H1 (cell line): ENCODE measurements around the gene GFOD1. TPM values are rescaled to one million over a fixed set of nuclear protein-coding genes. Genes with fewer than 3 reads are reported as not detected.

ENCODE experiments used
- CTCF ChIA-PET: fragments of 300-600 bp; sonication (Branson Sonifier 250); formaldehyde crosslinking; loops from one replicate; lab custom pipeline; 2021; ENCODE audit not compliant: partially characterized antibody; lab: Charles Lee
- POLR2A ChIA-PET: fragments of 300-600 bp; sonication (Branson Sonifier 250); formaldehyde crosslinking; loops from one replicate; lab custom pipeline; 2021; ENCODE audit warnings: inconsistent platforms; ENCODE audit not compliant: partially characterized antibody; lab: Charles Lee
- DNase-seq, 2 experiments: peaks; one replicate each; pipeline versions ENCODE4 v3.0.0 to v3.0.0-alpha.2; 2010 to 2022; ENCODE audit warnings: low spot score in 2 of 2, low read depth in 1 of 2, mixed read lengths in 1 of 2
- FAIRE-seq: peaks from 2 replicates; lab custom pipeline; 2011; peaks lifted over from hg19 to GRCh38; lab: Jason Lieb, UNC
- H2AFZ ChIP-seq: 2 replicates; pipeline ENCODE4 v1.8.1; 2012; ENCODE audit warnings: low read length, inconsistent platforms
- H2AK5ac ChIP-seq: 2 replicates; pipeline ENCODE4 v1.6.1; 2013; ENCODE audit warnings: low read depth, low read length
- H2BK120ac ChIP-seq: replicated peaks from 2 replicates; pipeline ENCODE3; 2013; ENCODE audit warnings: low read depth, low read length, inconsistent platforms
- H2BK12ac ChIP-seq: 2 replicates; pipeline ENCODE4 v1.6.1; 2013; ENCODE audit warnings: low read depth, low read length
- H2BK15ac ChIP-seq: 2 replicates; pipeline ENCODE4 v1.6.1; 2013; ENCODE audit warnings: low read length
- H2BK20ac ChIP-seq: 2 replicates; pipeline ENCODE4 v1.6.1; 2013; ENCODE audit warnings: low read length
- H2BK5ac ChIP-seq: 2 replicates; pipeline ENCODE4 v1.6.1; 2013; ENCODE audit warnings: low read depth, low read length
- H3K14ac ChIP-seq: 2 replicates; pipeline ENCODE4 v1.6.1; 2013; ENCODE audit warnings: inconsistent platforms; ENCODE audit not compliant: insufficient read length
- H3K18ac ChIP-seq: 2 replicates; pipeline ENCODE4 v1.6.1; 2013; ENCODE audit warnings: low read length; ENCODE audit errors: extremely low read depth
- H3K23ac ChIP-seq: 2 replicates; pipeline ENCODE4 v1.6.1; 2013; ENCODE audit warnings: inconsistent platforms; ENCODE audit not compliant: insufficient read length
- H3K23me2 ChIP-seq: 2 replicates; pipeline ENCODE4 v1.6.1; 2013; ENCODE audit warnings: low read depth, low read length
- H3K27ac ChIP-seq: 2 replicates; pipeline ENCODE4 v1.6.1; 2011; ENCODE audit warnings: low read depth, low read length, inconsistent platforms
- H3K27me3 ChIP-seq, 4 experiments: replicated peaks in 1 of 4; 1 replicate in 1 of 4; 2 replicates in 3 of 4; pipeline versions ENCODE4 v1.6.1 to v1.8.1; 2011 to 2013; ENCODE audit warnings: low read length in 3 of 4, mild to moderate bottlenecking in 3 of 4, inconsistent platforms in 2 of 4, mixed read lengths in 2 of 4, moderate library complexity in 1 of 4; ENCODE audit not compliant: control insufficient read depth in 3 of 4, insufficient read depth in 3 of 4; ENCODE audit errors: extremely low read depth in 1 of 4
- H3K36me3 ChIP-seq, 4 experiments: 2 replicates each; pipeline versions ENCODE4 v1.6.1 to v1.8.1; 2011 to 2013; ENCODE audit warnings: mild to moderate bottlenecking in 4 of 4, low read length in 3 of 4, moderate library complexity in 2 of 4, control low read depth in 1 of 4, inconsistent platforms in 1 of 4; ENCODE audit not compliant: insufficient read depth in 4 of 4, control insufficient read depth in 2 of 4
- H3K4ac ChIP-seq: replicated peaks from 2 replicates; pipeline ENCODE3; 2013; ENCODE audit warnings: low read length, low read depth, mixed read lengths, inconsistent platforms; ENCODE audit not compliant: insufficient read length
- H3K4me1 ChIP-seq, 4 experiments: replicated peaks in 1 of 4; 1 replicate in 1 of 4; 2 replicates in 3 of 4; pipeline versions ENCODE4 v1.6.1 to v1.8.1; 2011 to 2013; ENCODE audit warnings: low read length in 3 of 4, inconsistent platforms in 2 of 4, mixed read lengths in 1 of 4; ENCODE audit not compliant: insufficient read depth in 4 of 4, control insufficient read depth in 3 of 4
- H3K4me2 ChIP-seq, 2 experiments: 2 replicates each; pipeline versions ENCODE4 v1.6.1 to v1.8.1; 2011 to 2013; ENCODE audit warnings: low read depth in 2 of 2, low read length in 2 of 2, control low read depth in 1 of 2, inconsistent platforms in 1 of 2, mild to moderate bottlenecking in 1 of 2; ENCODE audit not compliant: insufficient read depth in 1 of 2
- H3K4me3 ChIP-seq, 4 experiments: fragments of 200-600, 300-600 bp in 1 of 4; sonication (generic), shearing (Covaris generic), sonication (Bioruptor Twin) in 1 of 4; 2 replicates each; pipeline versions ENCODE4 v1.5.1 to v1.8.1; 2011 to 2016; ENCODE audit warnings: low read length in 4 of 4, low read depth in 3 of 4, control low read depth in 2 of 4, inconsistent platforms in 2 of 4, mild to moderate bottlenecking in 2 of 4, mixed read lengths in 1 of 4, moderate library complexity in 1 of 4; ENCODE audit not compliant: insufficient read depth in 2 of 4; ENCODE audit errors: extremely low read depth in 1 of 4
- H3K56ac ChIP-seq: replicated peaks from 2 replicates; pipeline ENCODE3; 2013; ENCODE audit warnings: low read depth, mild to moderate bottlenecking, mixed read lengths, low read length, inconsistent platforms; ENCODE audit not compliant: insufficient read length
- H3K79me1 ChIP-seq: 2 replicates; pipeline ENCODE4 v1.6.1; 2013; ENCODE audit warnings: low read depth, low read length, control low read depth
- H3K79me2 ChIP-seq, 2 experiments: 2 replicates each; pipeline versions ENCODE4 v1.6.1 to v1.8.1; 2012 to 2013; ENCODE audit warnings: low read length in 2 of 2, mild to moderate bottlenecking in 2 of 2, inconsistent platforms in 1 of 2; ENCODE audit not compliant: insufficient read depth in 2 of 2, control insufficient read depth in 1 of 2
- H3K9ac ChIP-seq, 4 experiments: replicated peaks in 1 of 4; 1 replicate in 1 of 4; 2 replicates in 3 of 4; pipeline versions ENCODE4 v1.6.1 to v1.8.1; 2011 to 2013; ENCODE audit warnings: low read depth in 3 of 4, low read length in 3 of 4, control low read depth in 2 of 4, mild to moderate bottlenecking in 2 of 4, moderate library complexity in 2 of 4, inconsistent platforms in 1 of 4; ENCODE audit errors: extremely low read depth in 1 of 4
- H3K9me3 ChIP-seq, 2 experiments: 2 replicates each; pipeline versions ENCODE4 v1.6.1 to v1.8.1; 2012 to 2013; ENCODE audit warnings: mild to moderate bottlenecking in 2 of 2, moderate library complexity in 2 of 2, control low read depth in 1 of 2, inconsistent platforms in 1 of 2, low read depth in 1 of 2, low read length in 1 of 2, mixed read lengths in 1 of 2; ENCODE audit not compliant: insufficient read depth in 2 of 2
- H4K20me1 ChIP-seq, 2 experiments: replicated peaks in 1 of 2; 2 replicates each; pipeline versions ENCODE3 to v1.8.1; 2011 to 2013; ENCODE audit warnings: inconsistent platforms in 2 of 2, low read length in 2 of 2, mild to moderate bottlenecking in 1 of 2; ENCODE audit not compliant: insufficient read depth in 2 of 2, control insufficient read depth in 1 of 2
- H4K5ac ChIP-seq: 2 replicates; pipeline ENCODE4 v1.6.1; 2013; ENCODE audit warnings: low read length, low read depth, mixed read lengths, inconsistent platforms; ENCODE audit not compliant: insufficient read length
- H4K8ac ChIP-seq: 2 replicates; pipeline ENCODE4 v1.8.0; 2013; ENCODE audit warnings: mild to moderate bottlenecking, moderate library complexity, low read length, inconsistent platforms; ENCODE audit not compliant: insufficient read depth; ENCODE audit errors: extremely low read depth
- H4K91ac ChIP-seq: replicated peaks from 2 replicates; pipeline ENCODE3; 2013; ENCODE audit warnings: low read length, mixed read lengths, inconsistent platforms; ENCODE audit not compliant: insufficient read length
- KDM4A ChIP-seq: IDR thresholded peaks from one replicate; pipeline ENCODE4 v1.7.1; 2012; ENCODE audit warnings: low read depth, mild to moderate bottlenecking, moderate library complexity, low read length, inconsistent platforms; ENCODE audit not compliant: severe bottlenecking
- NANOG ChIP-seq: IDR thresholded peaks from 2 replicates; pipeline ENCODE4 v1.6.1; 2011; ENCODE audit warnings: low read length, low read depth, mild to moderate bottlenecking, inconsistent platforms; ENCODE audit not compliant: insufficient read depth, poor library complexity, severe bottlenecking
- PHF8 ChIP-seq: fragments of 200-600 bp; sonication (generic); conservative IDR thresholded peaks from 2 replicates; pipeline ENCODE4 v1.7.1; 2012; ENCODE audit warnings: low read depth, mild to moderate bottlenecking, inconsistent platforms, low read length, moderate library complexity
- SIRT6 ChIP-seq: IDR thresholded peaks from one replicate; pipeline ENCODE4 v1.7.1; 2012; ENCODE audit warnings: low read length, inconsistent platforms
- SIX5 ChIP-seq: IDR thresholded peaks from 2 replicates; pipeline ENCODE4 v1.6.1; 2011; ENCODE audit warnings: mild to moderate bottlenecking, low read depth, low read length
- WGBS, 2 experiments: shearing (Covaris generic) in 1 of 2; methylation state at CpG; one replicate each; pipeline versions ENCODE4 v1.1.6 to v1.1.7; 2013 to 2015; ENCODE audit warnings: low lambda C conversion rate in 2 of 2, mixed read lengths in 2 of 2, inconsistent platforms in 1 of 2, low coverage in 1 of 2, missing lambda C conversion rate in 1 of 2; ENCODE audit not compliant: insufficient replicate concordance in 2 of 2, insufficient coverage in 1 of 2, insufficient read length in 1 of 2; ENCODE audit errors: extremely low coverage in 1 of 2, missing lambda C conversion rate in 1 of 2; 5-methylcytosine and 5-hydroxymethylcytosine counted together
- polyA plus RNA-seq, 7 experiments: library from polyadenylated mRNA; depleted of rRNA in 3 of 7; stranded (reverse) in 5 of 7; unstranded in 2 of 7; fragments of >200 nt in 5 of 7; fragments of 200-250 nt in 2 of 7; gene quantifications; 1 replicate in 5 of 7; 2 replicates in 1 of 7; 4 replicates in 1 of 7; pipeline versions ENCODE4 v1.2.1 to v1.2.3, GENCODE V29; 2011 to 2013; ENCODE audit warnings: missing spikeins in 2 of 7, mixed read lengths in 2 of 7
- total RNA-seq: library from RNA; stranded (reverse); fragmentation: NEBNext Ultra II Directional; extraction: Animal tissue kit (Norgen Biotek cat#: 25700); gene quantifications from 2 replicates; pipeline ENCODE4 v1.2.1, GENCODE V29; 2021
- TF ChIP-seq, protein P1 (sequence below): IDR thresholded peaks from 2 replicates; pipeline ENCODE4 v1.6.1; 2011; ENCODE audit warnings: low read depth, mild to moderate bottlenecking, low read length; ENCODE audit not compliant: insufficient read depth

The GFOD1 gene
- total and polyA plus RNA-seq, 2 of the 8 experiments (the other 6 are each of a cell fraction or from before 2014, with no cell fraction given), result 2.5 to 8.8 TPM

DNA sequence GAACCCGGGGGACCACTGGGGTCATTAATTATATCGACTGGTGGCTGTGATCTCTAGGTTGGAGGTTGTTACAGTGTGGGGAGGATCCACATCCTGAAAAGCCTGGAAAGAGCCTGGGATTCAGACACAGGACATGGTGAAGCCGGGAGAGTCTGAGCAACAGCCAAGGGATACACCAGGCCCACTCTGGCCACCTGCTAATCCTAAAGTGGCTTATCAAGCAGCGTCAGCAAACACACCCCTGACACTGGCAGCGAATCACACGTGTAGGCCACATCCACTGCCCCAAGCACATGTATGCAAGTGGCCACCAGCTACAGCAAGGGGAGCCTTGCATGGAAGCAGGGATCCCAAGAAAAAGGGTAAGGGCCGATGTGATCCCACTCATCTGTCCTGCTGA, 41.0 kb downstream of the GFOD1 start:
- Histone ChIP-seq H3K27ac (no peak overlapping the region), H2BK5ac (no peak overlapping the region), H2BK12ac (no peak overlapping the region; the same call in 1 of the 2 replicates), H3K9ac (no peak overlapping the region), H2BK20ac (no peak overlapping the region), H2BK15ac (no peak overlapping the region), H3K18ac (no peak overlapping the region), H3K14ac (no peak overlapping the region), H4K91ac (no peak overlapping the region), H3K4me1 (peaks cover 0 to 5% (median 0%) of the 10 kb centered on the region in 4 experiments; a peak in 1 of 7 replicates), H2AFZ (no peak overlapping the region), H2BK120ac (no peak overlapping the region), H3K27me3 (no peaks in the 10 kb centered on the region; a peak in 1 of 7 replicates), H4K20me1 (no peaks in the 10 kb centered on the region), H3K79me1 (no peaks in the 10 kb centered on the region; the same call in 1 of the 2 replicates), H3K56ac (no peak overlapping the region), H3K36me3 (no peaks in the 10 kb centered on the region), H3K4me3 (no peak overlapping the region), H3K23ac (no peak overlapping the region), H3K23me2 (no peaks in the 10 kb centered on the region), H3K9me3 (no peaks in the 10 kb centered on the region), H3K79me2 (no peaks in the 10 kb centered on the region), H3K4ac (no peak overlapping the region), H3K4me2 (no peak overlapping the region), H2AK5ac (no peak overlapping the region; the same call in 1 of the 2 replicates), H4K8ac (no peak overlapping the region), H4K5ac (no peak overlapping the region)
- TF ChIP-seq SIRT6 (no peak), KDM4A (no peak), SIX5 (no peak), NANOG (no peak), PHF8 (no peak)
- TF ChIP-seq, protein P1, sequence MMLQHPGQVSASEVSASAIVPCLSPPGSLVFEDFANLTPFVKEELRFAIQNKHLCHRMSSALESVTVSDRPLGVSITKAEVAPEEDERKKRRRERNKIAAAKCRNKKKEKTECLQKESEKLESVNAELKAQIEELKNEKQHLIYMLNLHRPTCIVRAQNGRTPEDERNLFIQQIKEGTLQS, result no peak
- WGBS, 2 experiments, result 91% methylated on average over 7 of the region's 7 CpGs; no CpG with 5 or more reads in 1 of the 2 experiments
- ChIA-PET CTCF (interaction anchor here (1.3 kb wide), 1 partner anchor 45 kb away, joined by 6 read pairs; no protein-coding TSS in a partner anchor), POLR2A (interaction anchor here (1.6 kb wide), 1 partner anchor 46 kb away, joined by 4 read pairs; no protein-coding TSS in a partner anchor)
- no peak for DNase-seq
- no peak for FAIRE-seq
